ENCODE measurements around the gene TRO.

The TRO gene

DNA sequence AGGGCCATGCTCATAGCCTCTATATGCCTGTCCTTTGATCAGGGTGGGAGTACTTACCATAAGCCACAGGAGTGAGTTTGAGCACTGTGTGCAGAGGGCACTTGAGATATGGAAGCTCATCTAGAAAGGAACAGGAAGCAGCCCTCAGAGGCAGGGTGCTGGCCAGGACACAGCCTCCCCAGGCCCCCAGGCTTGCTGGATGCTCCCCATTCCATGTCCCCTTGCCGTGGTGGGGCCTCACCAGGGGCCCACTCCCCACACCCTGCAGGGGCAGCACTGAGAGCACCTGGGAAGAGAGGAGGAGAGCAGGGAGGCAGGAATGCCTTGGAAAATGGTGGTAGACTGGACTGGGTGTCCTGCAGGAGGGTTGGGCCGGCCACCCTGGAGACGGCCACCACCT is 14.3 kb downstream of the TRO start:
- no peak for ATAC-seq
- TF ChIP-seq ZNF8 (CRISPR knock-in tag; IDR thresholded peaks at IDR 0.05): no peak
- TF ChIP-seq CSDC2 (CRISPR knock-in tag; IDR thresholded peaks at IDR 0.05): no peak

DNA sequence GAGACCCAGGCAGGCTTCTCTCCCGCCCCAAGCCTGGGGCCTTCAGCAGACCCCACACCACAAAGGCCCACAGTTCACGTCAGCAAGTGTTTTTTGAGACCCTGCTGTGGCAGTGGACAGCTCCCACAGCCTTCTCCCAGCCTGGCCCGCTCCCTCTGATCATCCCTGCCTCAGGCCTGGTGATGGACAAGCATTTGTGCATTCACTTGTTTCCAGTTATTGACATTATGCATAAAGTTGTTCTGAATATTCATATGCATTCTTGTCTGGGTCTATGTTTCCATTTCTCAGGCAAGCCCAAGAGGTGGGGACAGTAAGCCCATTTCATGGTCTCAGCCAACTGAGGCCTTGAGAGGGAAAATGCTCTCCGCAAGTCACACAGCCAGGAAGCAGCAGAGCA is 14.7 kb downstream of the TRO start:
- no peak for ATAC-seq
- no peak for TF ChIP-seq TCF4 (CRISPR knock-in tag; IDR thresholded peaks at IDR 0.05; ENCODE audit: borderline replicate concordance)
- no peak for TF ChIP-seq ZNF8 (CRISPR knock-in tag; IDR thresholded peaks at IDR 0.05)
- TF ChIP-seq BACH2 (CRISPR knock-in tag; IDR thresholded peaks at IDR 0.05; ENCODE audit: borderline replicate concordance): no peak
- TF ChIP-seq, protein P1, sequence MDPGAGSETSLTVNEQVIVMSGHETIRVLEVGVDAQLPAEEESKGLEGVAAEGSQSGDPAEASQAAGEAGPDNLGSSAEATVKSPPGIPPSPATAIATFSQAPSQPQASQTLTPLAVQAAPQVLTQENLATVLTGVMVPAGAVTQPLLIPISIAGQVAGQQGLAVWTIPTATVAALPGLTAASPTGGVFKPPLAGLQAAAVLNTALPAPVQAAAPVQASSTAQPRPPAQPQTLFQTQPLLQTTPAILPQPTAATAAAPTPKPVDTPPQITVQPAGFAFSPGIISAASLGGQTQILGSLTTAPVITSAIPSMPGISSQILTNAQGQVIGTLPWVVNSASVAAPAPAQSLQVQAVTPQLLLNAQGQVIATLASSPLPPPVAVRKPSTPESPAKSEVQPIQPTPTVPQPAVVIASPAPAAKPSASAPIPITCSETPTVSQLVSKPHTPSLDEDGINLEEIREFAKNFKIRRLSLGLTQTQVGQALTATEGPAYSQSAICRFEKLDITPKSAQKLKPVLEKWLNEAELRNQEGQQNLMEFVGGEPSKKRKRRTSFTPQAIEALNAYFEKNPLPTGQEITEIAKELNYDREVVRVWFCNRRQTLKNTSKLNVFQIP (CRISPR knock-in tag; IDR thresholded peaks at IDR 0.05; ENCODE audit: borderline replicate concordance, low read depth): no peak
- TF ChIP-seq ZFP3 (CRISPR knock-in tag; IDR thresholded peaks at IDR 0.05): no peak
- no peak for TF ChIP-seq ZC3H10 (CRISPR knock-in tag; IDR thresholded peaks at IDR 0.05)
- TF ChIP-seq SNAI2 (CRISPR knock-in tag; IDR thresholded peaks at IDR 0.05): no peak
- TF ChIP-seq, protein P2, sequence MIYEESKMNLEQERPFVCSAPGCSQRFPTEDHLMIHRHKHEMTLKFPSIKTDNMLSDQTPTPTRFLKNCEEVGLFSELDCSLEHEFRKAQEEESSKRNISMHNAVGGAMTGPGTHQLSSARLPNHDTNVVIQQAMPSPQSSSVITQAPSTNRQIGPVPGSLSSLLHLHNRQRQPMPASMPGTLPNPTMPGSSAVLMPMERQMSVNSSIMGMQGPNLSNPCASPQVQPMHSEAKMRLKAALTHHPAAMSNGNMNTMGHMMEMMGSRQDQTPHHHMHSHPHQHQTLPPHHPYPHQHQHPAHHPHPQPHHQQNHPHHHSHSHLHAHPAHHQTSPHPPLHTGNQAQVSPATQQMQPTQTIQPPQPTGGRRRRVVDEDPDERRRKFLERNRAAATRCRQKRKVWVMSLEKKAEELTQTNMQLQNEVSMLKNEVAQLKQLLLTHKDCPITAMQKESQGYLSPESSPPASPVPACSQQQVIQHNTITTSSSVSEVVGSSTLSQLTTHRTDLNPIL (CRISPR knock-in tag; IDR thresholded peaks at IDR 0.05; ENCODE audit: low read depth): no peak
- TF ChIP-seq ISL1 (CRISPR knock-in tag; IDR thresholded peaks at IDR 0.05): no peak
- TF ChIP-seq, protein P3, sequence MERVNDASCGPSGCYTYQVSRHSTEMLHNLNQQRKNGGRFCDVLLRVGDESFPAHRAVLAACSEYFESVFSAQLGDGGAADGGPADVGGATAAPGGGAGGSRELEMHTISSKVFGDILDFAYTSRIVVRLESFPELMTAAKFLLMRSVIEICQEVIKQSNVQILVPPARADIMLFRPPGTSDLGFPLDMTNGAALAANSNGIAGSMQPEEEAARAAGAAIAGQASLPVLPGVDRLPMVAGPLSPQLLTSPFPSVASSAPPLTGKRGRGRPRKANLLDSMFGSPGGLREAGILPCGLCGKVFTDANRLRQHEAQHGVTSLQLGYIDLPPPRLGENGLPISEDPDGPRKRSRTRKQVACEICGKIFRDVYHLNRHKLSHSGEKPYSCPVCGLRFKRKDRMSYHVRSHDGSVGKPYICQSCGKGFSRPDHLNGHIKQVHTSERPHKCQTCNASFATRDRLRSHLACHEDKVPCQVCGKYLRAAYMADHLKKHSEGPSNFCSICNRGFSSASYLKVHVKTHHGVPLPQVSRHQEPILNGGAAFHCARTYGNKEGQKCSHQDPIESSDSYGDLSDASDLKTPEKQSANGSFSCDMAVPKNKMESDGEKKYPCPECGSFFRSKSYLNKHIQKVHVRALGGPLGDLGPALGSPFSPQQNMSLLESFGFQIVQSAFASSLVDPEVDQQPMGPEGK (CRISPR knock-in tag; IDR thresholded peaks at IDR 0.05; ENCODE audit: borderline replicate concordance): no peak
- TF ChIP-seq, protein P4, sequence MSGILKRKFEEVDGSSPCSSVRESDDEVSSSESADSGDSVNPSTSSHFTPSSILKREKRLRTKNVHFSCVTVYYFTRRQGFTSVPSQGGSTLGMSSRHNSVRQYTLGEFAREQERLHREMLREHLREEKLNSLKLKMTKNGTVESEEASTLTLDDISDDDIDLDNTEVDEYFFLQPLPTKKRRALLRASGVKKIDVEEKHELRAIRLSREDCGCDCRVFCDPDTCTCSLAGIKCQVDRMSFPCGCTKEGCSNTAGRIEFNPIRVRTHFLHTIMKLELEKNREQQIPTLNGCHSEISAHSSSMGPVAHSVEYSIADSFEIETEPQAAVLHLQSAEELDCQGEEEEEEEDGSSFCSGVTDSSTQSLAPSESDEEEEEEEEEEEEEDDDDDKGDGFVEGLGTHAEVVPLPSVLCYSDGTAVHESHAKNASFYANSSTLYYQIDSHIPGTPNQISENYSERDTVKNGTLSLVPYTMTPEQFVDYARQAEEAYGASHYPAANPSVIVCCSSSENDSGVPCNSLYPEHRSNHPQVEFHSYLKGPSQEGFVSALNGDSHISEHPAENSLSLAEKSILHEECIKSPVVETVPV (CRISPR knock-in tag; IDR thresholded peaks at IDR 0.05): no peak
- TF ChIP-seq OSR1 (CRISPR knock-in tag; IDR thresholded peaks at IDR 0.05): no peak
- no peak for TF ChIP-seq ARNTL (CRISPR knock-in tag; IDR thresholded peaks at IDR 0.05; ENCODE audit: borderline replicate concordance, low read depth)
- TF ChIP-seq CSDC2 (CRISPR knock-in tag; IDR thresholded peaks at IDR 0.05): no peak
- no peak for TF ChIP-seq RARB (CRISPR knock-in tag; IDR thresholded peaks at IDR 0.05)
- TF ChIP-seq PPARA (CRISPR knock-in tag; IDR thresholded peaks at IDR 0.05; ENCODE audit: borderline replicate concordance): no peak
- TF ChIP-seq ZNF70 (CRISPR knock-in tag; IDR thresholded peaks at IDR 0.05): no peak
- no peak for TF ChIP-seq ZNF565 (CRISPR knock-in tag; conservative IDR thresholded peaks at IDR 0.05; ENCODE audit: low read depth)
- no peak for TF ChIP-seq ESRRG (CRISPR knock-in tag; IDR thresholded peaks at IDR 0.05)
- TF ChIP-seq, protein P5, sequence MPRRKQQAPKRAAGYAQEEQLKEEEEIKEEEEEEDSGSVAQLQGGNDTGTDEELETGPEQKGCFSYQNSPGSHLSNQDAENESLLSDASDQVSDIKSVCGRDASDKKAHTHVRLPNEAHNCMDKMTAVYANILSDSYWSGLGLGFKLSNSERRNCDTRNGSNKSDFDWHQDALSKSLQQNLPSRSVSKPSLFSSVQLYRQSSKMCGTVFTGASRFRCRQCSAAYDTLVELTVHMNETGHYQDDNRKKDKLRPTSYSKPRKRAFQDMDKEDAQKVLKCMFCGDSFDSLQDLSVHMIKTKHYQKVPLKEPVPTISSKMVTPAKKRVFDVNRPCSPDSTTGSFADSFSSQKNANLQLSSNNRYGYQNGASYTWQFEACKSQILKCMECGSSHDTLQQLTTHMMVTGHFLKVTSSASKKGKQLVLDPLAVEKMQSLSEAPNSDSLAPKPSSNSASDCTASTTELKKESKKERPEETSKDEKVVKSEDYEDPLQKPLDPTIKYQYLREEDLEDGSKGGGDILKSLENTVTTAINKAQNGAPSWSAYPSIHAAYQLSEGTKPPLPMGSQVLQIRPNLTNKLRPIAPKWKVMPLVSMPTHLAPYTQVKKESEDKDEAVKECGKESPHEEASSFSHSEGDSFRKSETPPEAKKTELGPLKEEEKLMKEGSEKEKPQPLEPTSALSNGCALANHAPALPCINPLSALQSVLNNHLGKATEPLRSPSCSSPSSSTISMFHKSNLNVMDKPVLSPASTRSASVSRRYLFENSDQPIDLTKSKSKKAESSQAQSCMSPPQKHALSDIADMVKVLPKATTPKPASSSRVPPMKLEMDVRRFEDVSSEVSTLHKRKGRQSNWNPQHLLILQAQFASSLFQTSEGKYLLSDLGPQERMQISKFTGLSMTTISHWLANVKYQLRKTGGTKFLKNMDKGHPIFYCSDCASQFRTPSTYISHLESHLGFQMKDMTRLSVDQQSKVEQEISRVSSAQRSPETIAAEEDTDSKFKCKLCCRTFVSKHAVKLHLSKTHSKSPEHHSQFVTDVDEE (CRISPR knock-in tag; IDR thresholded peaks at IDR 0.05): no peak

DNA sequence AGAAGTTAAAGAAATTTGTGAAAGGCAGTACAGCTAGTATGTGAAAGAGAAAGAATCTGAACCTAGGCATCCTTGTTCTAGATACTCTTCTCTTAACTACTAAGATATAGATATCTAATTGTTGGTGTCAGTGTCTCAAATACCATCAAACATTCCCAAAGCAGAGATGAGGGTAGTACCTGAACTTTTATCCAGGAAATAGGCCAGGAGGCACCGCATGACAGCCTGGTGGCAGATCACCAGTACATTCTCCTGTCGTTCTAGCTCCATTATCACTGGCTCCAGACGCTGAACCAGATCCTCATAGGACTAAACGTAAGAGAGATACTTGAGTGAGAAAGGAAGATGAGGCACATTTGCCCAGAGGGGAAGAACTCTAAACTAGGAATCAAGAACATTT is 16.8 kb downstream of the TRO start:
- no peak for ATAC-seq
- TF ChIP-seq RARB (CRISPR knock-in tag; IDR thresholded peaks at IDR 0.05): no peak
- no peak for TF ChIP-seq ZC3H10 (CRISPR knock-in tag; IDR thresholded peaks at IDR 0.05)
- TF ChIP-seq, protein P1 (CRISPR knock-in tag; IDR thresholded peaks at IDR 0.05; ENCODE audit: borderline replicate concordance, low read depth): no peak
- no peak for TF ChIP-seq TOX (CRISPR knock-in tag; IDR thresholded peaks at IDR 0.05; ENCODE audit: borderline replicate concordance)
- TF ChIP-seq ARNTL (CRISPR knock-in tag; IDR thresholded peaks at IDR 0.05; ENCODE audit: borderline replicate concordance, low read depth): no peak
- no peak for TF ChIP-seq SNAI2 (CRISPR knock-in tag; IDR thresholded peaks at IDR 0.05)

Data from SK-N-SH treated with all-trans-retinoic acid at 6 μM for 48 hours (cell line).